ENCODE measurements around the gene F8.
"Not testable (repeated sequence)": the region's sequence is repeated elsewhere in the genome, so short reads cannot be mapped to it uniquely, and the experiment has no call there.

Gene F8

DNA sequence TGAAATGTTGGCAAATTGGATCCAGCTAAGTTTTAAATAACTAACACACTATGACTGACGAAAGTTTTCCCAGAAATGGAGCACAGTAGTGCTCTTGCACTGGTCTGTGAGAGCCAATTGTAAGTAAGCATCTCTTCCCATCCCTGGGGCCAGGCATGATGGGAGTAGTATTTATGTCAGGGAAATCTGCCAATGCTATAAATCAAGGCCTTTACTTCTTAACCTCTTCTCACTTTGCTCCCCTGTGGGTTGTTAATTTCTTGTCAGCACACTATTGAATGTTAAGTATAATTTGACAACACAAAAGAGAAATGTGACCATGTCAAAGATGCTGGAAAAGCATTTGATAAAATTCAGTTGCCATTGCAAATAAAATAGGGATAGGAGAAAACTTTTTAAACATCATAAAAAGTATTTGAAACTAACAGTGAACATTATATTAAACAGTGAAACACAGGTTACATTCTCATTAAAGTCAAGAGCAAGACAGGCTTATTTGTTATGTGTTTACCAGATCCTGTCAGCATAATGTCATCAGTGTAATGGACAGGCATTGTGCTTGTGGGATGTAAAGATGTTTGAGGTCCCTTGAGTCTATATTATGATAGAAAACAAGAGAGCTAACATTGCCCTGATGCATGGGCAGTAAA is 131.4 kb downstream of the F8 start:
- DNase-seq = no peak
- intact Hi-C loops (cut with DNase I) = no loop called here

DNA sequence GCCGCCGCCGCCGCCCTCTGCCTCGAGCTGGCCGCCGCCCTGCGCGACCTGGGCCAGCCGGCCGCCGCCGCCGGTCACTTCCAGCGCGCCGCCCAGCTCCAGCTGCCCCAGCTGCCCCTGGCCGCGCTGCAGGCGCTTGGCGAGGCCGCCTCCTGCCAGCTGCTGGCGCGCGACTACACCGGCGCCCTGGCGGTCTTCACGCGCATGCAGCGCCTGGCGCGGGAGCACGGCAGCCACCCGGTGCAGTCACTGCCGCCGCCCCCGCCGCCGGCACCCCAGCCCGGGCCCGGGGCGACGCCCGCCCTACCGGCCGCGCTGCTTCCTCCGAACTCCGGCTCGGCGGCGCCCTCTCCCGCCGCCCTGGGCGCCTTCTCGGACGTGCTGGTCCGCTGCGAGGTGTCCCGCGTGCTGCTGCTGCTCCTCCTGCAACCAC is 135.7 kb downstream of the F8 start:
- intact Hi-C loops (cut with DNase I); DNase-seq: not testable (repeated sequence)

DNA sequence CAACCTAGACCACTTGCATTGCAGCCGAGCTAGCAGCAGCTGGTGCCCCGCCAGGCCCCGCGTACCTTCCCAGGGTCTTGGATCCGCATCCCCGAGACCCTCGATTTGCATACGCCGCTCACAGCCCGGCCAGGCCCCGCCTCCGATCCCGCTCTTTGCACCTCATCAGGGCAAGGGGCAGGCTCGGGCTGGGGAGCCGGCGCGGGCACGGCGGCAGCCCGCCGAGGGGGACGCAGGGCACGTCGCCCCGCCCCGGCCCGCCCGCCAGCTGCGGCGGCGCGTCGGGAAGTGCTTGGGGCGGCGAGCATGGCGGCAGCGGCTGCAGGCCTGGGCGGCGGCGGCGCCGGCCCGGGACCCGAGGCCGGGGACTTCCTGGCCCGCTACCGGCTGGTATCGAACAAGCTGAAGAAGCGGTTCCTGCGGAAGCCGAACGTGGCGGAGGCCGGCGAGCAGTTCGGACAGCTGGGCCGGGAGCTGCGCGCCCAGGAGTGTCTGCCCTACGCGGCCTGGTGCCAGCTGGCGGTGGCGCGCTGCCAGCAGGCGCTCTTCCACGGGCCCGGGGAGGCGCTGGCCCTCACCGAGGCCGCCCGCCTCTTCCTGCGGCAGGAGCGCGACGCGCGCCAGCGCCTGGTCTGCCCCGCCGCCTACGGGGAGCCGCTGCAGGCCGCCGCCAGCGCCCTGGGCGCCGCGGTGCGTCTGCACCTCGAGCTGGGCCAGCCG is 136.3 kb downstream of the F8 start, which contains the start of gene F8A1:
TSS of gene F8A1 (plus strand) at position 287 of the 720 bp plus-strand sequence. CDS start at position 307, 20 bp downstream.
- intact Hi-C loops (cut with DNase I) = not testable (repeated sequence)
- DNase-seq = peak in 3 of 10 donors; percentile 8 to 83 (median 8)

DNA sequence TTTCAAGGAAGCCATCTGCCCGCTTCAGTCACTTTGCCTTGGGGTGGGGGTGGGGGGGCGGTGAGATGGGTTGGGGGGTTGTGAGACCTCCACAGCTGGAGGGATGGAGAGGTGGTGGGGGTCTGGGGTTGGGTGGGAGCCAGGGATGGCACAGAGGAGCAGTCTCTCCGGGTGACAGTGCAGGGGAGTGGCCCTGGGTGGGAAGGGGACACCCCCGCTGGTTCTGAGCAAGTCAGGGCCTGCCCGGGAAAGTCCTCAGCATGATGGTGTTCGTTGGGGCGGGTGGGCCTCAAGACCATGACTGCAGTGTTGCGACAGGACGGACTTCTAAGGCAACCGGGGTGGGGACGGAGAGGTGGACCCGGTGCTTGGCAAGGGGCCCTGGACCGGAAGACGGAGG is 137.0 kb downstream of the F8 start:
- intact Hi-C loops (cut with DNase I); DNase-seq: not testable (repeated sequence)

DNA sequence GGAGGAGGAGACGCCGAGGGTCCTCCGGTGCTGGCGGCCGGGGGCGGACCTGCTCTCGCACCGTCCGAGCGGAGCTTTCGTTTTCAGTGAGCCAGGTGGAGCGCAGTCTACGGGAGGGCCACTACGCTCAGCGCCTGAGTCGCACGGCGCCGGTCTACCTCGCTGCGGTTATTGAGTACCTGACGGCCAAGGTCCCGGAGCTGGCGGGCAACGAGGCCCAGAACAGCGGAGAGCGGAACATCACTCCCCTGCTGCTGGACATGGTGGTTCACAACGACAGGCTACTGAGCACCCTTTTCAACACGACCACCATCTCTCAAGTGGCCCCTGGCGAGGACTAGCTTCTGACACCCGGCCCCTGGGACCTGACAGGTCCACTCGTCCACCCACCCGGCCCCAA is 137.5 kb downstream of the F8 start:
- DNase-seq; intact Hi-C loops (cut with DNase I): not testable (repeated sequence)

DNA sequence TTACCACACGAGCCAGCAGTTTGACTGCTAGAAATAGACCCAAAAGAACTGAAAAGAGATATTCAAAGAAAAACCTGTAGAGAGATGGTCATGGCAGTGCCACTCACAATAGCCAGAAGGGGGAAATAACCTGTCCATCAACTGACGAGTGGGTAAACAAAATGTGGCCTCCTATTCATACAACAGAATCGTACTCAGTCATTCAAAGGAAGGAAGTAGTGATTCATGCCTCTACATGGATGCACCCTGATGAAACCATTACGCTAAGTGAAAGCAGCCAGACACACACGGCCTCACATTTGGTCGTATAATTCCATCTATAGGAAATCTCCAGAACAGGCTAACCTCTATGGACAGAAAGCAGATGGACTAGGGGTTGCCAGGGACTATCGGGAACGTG is 138.5 kb downstream of the F8 start:
- DNase-seq; intact Hi-C loops (cut with DNase I): not testable (repeated sequence)

DNA sequence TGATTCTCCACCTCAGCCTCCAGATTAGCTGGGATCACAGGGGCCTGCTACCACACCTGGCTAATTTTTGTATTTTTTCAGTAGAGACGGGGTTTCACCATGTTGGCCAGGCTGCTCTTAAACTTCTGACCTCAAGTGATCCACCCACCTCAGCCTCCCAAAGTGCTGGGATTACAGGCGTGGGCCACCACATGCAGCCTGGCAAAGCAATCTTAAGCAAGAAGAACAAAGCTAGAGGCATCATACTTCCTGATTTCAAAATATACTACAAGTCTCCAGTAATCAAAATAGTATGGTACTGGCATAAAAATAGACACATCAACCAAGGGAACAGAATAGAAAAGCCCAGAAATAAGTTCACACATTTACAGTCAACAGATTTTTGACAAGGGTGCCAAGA is 149.2 kb downstream of the F8 start:
- intact Hi-C loops (cut with DNase I) = no loop called here
- no peak for DNase-seq

DNA sequence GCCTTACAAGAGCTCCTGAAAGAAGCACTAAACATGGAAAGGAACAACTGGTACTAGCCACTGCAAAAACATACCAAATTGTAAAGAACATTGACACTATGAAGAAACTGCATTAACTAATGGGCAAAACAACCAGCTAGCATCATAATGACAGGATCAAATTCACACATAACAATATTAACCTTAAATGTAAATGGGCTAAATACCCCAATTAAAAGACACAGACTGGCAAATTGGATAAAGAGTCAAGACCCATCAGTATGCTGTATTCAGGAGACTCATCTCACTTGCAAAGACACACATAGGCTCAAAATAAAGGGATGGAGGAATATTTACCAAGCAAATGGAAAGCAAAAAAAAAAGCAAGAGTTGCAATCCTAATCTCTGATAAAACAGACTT is 154.0 kb downstream of the F8 start:
- intact Hi-C loops (cut with DNase I); DNase-seq: not testable (repeated sequence)

DNA sequence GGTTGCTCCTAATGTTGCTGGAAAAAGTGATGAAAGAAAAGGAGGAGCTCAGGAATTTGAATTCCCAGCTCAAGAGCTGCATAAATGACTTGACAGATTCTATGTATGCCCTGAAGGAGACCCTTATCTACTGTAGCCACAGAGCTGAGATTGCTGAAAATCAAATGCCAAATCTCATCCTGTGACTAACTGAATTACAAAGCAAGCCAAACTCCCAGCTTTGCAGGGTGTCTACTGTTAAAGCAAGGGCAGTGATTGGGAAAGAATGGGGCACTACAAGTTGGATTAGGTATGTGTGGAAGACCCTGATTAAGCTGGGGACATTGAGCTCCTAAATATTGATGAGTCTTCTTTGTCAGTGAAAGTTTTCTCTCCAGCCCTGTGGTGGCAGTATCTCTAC is 167.3 kb downstream of the F8 start:
- no peak for DNase-seq
- intact Hi-C loops (cut with DNase I) = no loop called here

DNA sequence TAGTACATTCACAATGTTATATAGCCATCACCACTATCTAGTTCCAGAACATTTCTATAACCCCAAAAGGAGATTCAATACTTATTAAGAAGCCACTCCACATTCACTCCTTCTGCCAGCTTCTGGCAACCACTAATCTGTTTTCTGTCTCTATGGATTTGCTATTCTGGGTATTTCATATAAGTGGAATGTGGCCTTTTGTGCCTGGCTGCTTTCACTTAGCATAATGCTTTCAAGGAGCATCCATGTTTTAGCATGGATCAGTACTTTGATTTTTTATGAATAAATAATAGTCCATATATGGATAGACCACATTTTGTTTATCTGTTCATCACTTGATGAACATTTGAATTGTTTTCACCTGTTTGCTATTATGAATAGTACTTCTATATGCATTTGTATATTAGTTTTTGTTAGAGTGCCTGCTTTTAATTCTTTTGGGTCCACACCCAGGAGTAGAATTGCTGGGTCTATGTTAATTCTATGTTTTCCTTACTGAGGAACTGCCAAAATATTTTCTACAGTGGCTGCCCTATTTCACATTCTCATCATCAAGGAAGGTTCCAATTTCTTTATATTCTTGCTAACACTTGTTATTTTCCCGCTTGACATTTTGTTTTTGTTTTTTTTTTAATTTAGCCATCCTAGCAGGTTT is 171.4 kb downstream of the F8 start:
- DNase-seq = no peak
- intact Hi-C loops (cut with DNase I) = no loop called here

DNA sequence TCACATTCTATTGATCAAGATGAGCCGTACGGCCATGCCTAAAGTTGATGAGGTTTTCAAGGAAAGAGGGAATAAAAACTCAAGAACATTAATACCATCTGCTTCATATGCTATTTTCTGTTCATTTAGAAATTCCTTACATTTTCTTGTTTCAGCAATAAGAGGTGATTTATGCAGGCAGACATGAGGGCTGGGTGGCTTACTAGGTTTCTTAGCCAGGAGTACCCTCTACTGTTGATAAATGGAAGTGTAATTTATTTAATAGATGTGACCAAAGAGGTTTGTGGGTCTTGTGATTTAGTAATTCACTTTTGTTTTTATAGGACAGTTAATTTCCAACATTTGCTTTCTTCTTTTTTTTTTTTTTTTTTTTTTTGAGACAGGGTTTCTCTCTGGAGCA is 181.7 kb downstream of the F8 start:
- intact Hi-C loops (cut with DNase I) = no loop called here
- DNase-seq = no peak

DNA sequence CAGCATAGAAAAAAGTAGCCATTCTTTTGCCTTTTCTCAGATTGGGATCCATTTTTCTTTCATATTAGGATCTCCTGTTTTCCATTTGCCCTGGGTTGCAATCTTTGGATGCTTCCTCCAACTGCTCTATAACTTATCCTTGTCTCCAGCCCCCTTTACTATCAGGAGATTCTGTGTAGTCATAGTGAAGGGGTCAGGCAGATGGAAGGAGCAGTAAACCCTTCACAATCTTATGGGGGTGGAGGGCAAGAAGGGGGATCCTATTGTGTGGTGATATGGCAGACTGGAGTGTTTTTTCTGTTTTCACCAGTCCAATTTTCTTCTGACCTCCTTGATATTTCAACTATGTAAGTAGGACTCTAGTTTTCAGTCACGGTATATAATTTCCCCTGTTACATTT is 186.4 kb downstream of the F8 start:
- intact Hi-C loops (cut with DNase I) = no loop called here
- no peak for DNase-seq

DNA sequence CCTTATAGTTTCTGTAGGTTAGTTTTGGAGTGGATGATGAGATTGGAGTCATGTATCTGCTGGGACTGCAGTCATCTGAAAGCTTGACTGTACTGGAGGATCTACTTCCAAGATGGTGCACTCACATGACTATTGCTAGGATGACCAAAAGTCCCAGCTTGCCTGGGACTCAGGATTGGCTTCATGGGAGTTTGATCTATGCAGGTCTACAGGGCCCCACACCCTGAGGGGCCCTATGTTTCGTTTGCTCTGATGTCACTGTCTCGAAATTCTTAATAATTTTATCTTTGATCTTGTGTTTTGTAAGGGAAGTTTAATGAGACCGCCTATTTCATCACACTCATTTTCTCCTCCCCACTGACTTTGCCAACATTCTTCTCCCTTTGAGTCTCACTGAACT is 188.0 kb downstream of the F8 start, which contains the start of gene SMIM9:
TSS of gene SMIM9 (minus strand) at position 101 of the 400 bp plus-strand sequence. CDS start 3,806 bp downstream, outside the sequence.
- intact Hi-C loops (cut with DNase I) = no loop called here
- DNase-seq = no peak

DNA sequence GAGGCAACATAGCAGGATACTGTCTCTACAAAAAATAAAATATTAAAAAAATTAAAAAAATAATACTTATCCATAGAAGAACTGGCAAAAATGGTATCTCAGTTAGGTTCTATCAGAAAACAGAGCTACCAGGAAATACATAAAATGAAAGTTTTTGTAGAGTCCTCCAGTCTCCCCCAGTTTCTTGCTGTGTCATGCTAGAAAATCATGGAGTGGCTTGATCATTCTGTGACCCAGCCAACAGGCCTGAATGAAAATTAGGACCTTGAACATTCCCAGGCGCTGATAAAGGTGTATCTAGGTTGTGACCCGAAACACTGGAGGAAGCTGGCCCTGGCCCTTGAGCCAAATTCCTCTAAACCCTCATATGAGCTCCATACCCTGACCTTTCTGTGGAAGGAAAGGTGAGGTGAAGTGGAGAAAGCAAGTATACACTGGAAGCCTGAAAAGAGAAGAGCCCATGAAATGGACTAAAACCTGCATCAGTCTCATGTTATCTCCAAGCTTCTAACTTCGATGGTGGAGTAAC is 188.7 kb downstream of the F8 start:
- DNase-seq = no peak
- intact Hi-C loops (cut with DNase I) = no loop called here

DNA sequence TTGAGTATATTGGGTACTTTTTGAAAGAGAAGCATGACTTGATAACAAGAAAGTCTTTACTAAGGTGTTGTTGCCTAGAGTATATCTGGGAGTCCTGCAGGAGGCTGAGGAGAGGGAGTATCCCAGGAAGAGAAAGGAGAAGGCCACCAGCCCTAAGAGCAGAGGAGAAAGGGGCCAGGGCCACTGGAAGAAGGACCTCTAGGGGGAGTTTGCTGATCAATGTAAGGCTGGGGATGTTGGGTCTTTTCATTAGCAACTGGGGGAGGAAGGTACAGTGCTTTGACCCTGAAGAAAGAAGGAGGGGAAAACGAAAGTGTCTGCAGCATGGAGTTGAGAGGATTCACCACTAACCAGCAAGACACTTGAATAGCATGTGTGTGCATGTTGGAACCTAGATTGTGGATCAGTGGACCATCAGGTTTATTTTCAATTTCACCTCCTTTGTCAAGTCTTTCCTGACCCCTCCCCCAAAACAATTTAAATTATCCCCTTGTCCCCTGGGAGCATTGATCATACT is 192.5 kb downstream of the F8 start:
- intact Hi-C loops (cut with DNase I) = no loop called here

DNA sequence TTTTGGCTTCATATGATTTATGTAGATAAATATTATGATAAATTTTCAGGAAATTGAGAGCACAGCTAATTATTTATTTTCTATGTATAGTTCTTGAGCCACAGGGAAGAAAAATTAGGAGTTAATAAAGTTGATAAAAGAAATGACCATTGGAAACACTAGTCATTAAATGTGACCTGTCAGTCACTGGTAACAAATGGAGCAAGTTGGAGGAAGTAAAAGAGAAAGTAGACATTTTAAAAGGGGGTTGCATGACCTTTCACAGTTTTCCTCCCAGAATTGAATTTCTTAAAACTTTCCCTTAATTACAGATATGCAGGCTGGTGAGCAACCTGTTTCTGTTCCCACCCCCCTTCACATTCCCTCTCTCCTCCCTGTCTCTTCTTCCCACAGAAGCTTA is 193.4 kb downstream of the F8 start:
- intact Hi-C loops (cut with DNase I) = no loop called here
- no peak for DNase-seq

More for the DNA sequence above, 192.5 kb downstream of the F8 start:
- no peak for DNase-seq

DNA sequence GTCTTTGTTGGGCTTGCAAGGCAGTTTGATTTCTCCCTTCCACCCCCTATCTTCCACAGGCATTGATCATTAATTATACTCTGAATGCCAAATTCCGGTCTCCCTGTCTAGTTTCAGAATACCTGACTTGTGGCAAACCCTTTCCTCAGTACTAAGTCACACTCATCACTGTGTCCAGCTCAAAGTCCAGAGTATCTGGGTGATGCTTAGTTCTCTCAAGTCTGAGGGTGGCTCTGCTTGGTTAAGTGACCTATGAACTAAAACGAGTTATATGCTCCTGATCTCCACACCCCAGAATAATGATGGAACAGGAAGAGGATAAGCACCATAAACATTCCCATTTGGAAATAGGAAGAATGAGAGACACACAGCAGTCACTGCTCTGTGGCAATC is 194.5 kb downstream of the F8 start:
- DNase-seq = no peak
- intact Hi-C loops (cut with DNase I) = no loop called here

DNA sequence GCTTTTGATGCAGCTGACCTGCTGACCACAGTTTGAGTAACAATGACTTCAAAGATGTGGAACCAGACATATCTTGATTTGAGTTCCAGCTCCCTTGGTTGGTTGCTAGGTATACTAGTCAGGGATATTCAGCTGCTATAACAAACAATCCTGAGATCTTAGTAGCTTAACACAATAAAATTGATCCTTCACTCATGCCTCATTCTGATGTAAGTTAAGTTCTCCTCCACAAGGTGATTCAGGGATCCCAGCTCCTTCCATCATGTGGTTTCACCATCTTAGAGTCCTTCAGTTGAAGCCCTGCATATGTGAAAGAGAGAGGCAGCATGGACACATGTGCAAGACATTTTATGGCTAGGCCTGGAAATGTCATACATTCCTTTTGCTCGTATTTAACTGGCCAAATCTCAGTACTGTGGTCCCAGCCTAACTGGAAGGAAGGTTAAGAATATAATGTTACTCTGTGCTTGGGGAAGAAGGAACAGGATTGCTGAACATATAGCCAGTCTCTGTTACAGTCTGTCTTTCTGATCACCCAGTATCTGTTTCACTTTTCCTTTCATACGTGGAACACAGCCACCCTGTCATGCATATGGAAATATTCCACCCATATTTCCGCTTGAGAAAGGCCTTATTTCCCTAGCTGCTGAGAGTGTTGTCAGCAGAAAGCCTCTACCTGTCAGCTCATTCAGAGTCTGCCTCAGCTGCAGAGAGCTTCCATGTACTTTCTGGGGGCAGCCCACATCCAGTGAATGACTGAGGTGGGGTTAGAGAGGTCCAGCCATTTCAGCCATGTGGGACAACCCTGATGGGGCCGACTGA is 195.1 kb downstream of the F8 start:
- intact Hi-C loops (cut with DNase I) = no loop called here
- no peak for DNase-seq

DNA sequence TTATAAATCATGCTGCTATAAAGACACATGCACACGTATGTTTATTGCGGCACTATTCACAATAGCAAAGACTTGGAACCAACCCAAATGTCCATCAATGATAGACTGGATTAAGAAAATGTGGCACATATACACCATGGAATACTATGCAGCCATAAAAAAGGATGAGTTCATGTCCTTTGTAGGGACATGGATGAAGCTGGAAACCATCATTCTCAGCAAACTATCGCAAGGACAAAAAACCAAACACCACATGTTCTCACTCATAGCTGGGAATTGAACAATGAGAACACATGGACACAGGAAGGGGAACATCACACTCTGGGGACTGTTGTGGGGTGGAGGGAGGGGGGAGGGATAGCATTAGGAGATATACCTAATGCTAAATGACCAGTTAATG is 196.9 kb downstream of the F8 start:
- intact Hi-C loops (cut with DNase I); DNase-seq: not testable (repeated sequence)

DNA sequence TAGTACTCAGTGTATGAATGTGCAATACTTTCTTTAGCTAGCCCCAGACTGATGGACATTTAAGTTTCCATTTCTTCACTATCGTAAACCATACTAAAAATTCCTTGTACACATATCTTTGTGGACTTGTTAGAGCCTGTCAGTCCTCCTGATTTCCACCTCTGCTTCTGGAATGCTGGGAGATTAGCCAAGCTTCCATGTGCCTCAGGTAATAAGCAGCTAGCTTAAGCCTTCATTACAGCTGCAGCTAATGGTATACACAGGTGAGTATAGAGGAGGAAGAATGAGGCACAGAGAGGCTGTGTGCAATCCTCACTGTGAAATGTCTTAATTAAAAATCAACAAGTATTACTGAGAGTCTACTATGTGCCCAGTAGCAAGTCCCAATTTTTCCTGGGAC is 197.9 kb downstream of the F8 start:
- intact Hi-C loops (cut with DNase I) = no loop called here
- no peak for DNase-seq
